Measurements from ENCODE around the gene TRIO. TPM values are rescaled to one million over a fixed set of nuclear protein-coding genes. Genes with fewer than 3 reads are reported as not detected.

Gene TRIO
- polyA plus RNA-seq, 4 donors, result 103 to 182 (median 111) TPM

- DNase-seq (ENCODE audit: low read depth in 4 of 4, low spot score in 3 of 4), result no peak
These were observed 296.1 kb downstream of the TRIO start for GRCh38 chr5:14439087-14439871.

- DNase-seq (ENCODE audit: low read depth in 4 of 4, low spot score in 3 of 4), result no peak
These were observed 297.1 kb downstream of the TRIO start for GRCh38 chr5:14440223-14440581.

- peak in 2 of 4 donors; percentile 64 to 79 for DNase-seq (ENCODE audit: low read depth in 4 of 4, low spot score in 3 of 4)
These were observed 297.7 kb downstream of the TRIO start for GRCh38 chr5:14440582-14441431.

GRCh38 chr5:14441641-14442040 is 298.5 kb downstream of the TRIO start:
- DNase-seq (ENCODE audit: low read depth in 4 of 4, low spot score in 3 of 4), result no peak

GRCh38 chr5:14442536-14442935 is 299.4 kb downstream of the TRIO start:
- no peak for DNase-seq (ENCODE audit: low read depth in 4 of 4, low spot score in 3 of 4)

GRCh38 chr5:14443671-14444093 is 300.5 kb downstream of the TRIO start:
- no peak for DNase-seq (ENCODE audit: low read depth in 4 of 4, low spot score in 3 of 4)

GRCh38 chr5:14444161-14444560 is 301.0 kb downstream of the TRIO start:
- no peak for DNase-seq (ENCODE audit: low read depth in 4 of 4, low spot score in 3 of 4)

GRCh38 chr5:14445013-14445412 is 301.9 kb downstream of the TRIO start:
- DNase-seq (ENCODE audit: low read depth in 4 of 4, low spot score in 3 of 4), result no peak

- no peak for DNase-seq (ENCODE audit: low read depth in 4 of 4, low spot score in 3 of 4)
These were observed 302.6 kb downstream of the TRIO start for GRCh38 chr5:14445576-14446290.

GRCh38 chr5:14447958-14448911 is 305.1 kb downstream of the TRIO start:
- no peak for DNase-seq (ENCODE audit: low read depth in 4 of 4, low spot score in 3 of 4)

GRCh38 chr5:14449052-14449661 is 306.0 kb downstream of the TRIO start:
- DNase-seq (ENCODE audit: low read depth in 4 of 4, low spot score in 3 of 4), result no peak

- DNase-seq (ENCODE audit: low read depth in 4 of 4, low spot score in 3 of 4), result no peak
These were observed 306.9 kb downstream of the TRIO start for GRCh38 chr5:14450018-14450524.

GRCh38 chr5:14450742-14451141 is 307.6 kb downstream of the TRIO start:
- DNase-seq (ENCODE audit: low read depth in 4 of 4, low spot score in 3 of 4), result no peak

- no peak for DNase-seq (ENCODE audit: low read depth in 4 of 4, low spot score in 3 of 4)
These were observed 308.7 kb downstream of the TRIO start for GRCh38 chr5:14451871-14452270.

- DNase-seq (ENCODE audit: low read depth in 4 of 4, low spot score in 3 of 4), result no peak
These were observed 309.7 kb downstream of the TRIO start for GRCh38 chr5:14452685-14453454.

- no peak for DNase-seq (ENCODE audit: low read depth in 4 of 4, low spot score in 3 of 4)
These were observed 310.3 kb downstream of the TRIO start for GRCh38 chr5:14453481-14453880.

- no peak for DNase-seq (ENCODE audit: low read depth in 4 of 4, low spot score in 3 of 4)
These were observed 312.7 kb downstream of the TRIO start for GRCh38 chr5:14455814-14456321.

- no peak for DNase-seq (ENCODE audit: low read depth in 4 of 4, low spot score in 3 of 4)
These were observed 314.3 kb downstream of the TRIO start for GRCh38 chr5:14457476-14457875.

Data from left renal pelvis (tissue), 4 donors.